HS-27A (cell line): ENCODE data around the gene ZNF610.
A peak's percentile ranks its signal among the peaks of the same experiment; 100 is the strongest.

Experiments used
- DNase-seq: peaks from one replicate; pipeline ENCODE4 v3.0.0-alpha.2; 2012; ENCODE audit warnings: low read depth, missing footprints

The ZNF610 gene

DNA sequence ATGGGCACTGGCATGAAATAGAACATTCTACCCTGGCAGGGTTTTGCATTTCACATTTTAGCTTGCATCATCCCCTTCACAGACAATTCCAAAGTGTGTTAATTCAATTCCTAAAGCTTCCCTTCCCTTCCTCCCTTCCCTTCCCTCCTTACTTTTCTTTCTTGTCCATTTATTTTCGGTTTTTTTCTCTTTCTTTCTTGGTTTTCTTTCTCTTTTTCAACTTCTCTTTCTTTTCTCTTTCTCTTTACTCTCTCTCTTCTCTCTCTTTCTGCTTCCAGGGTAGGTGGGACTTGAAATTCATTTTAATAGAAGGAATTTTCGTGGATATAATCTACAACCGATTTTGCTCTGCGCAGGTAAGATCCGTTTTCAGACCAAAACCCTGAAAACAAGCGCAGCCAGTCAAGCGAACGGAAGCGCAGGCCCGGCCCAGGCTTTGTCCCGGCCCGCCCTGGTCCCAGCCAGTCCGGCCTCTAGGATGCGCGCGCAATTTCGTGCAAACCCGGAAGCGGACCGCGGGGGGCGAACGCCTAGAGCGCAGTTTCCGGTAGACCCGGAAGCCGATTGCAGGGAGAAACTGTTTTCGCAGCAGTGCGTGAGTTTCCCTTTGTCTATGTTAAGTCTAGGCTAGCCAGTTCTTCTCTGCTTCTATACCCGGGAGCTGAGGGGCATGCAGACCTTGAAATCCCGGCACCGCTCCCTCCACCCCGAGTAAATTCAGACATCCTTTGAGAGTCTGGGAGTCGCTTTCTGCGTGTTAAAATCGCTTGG is 61.5 kb downstream of the ZNF610 start, which contains the start of gene ZNF528:
TSS of gene ZNF528 (plus strand) at position 540 of the 771 bp plus-strand sequence. CDS start 4,165 bp downstream, outside the sequence.
- DNase-seq = peak; percentile 29

DNA sequence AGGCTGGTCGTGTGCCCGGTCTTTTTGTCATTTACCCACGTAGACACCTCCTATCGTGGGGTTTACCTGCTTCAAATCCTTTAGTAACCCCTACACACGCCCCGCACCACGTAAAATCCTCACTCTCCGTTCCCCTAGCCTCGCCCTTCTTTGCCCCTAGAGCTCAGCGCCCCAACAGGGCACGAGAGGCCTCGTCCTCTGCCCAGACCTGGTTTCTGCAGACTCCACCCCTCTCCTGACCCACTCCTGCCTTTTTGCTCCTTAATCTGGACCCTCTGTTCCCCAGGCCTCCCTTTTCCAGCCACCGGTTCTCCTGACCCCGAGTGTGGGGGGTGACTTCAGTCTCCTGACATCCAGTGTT is 62.0 kb downstream of the ZNF610 start:
- no peak for DNase-seq

DNA sequence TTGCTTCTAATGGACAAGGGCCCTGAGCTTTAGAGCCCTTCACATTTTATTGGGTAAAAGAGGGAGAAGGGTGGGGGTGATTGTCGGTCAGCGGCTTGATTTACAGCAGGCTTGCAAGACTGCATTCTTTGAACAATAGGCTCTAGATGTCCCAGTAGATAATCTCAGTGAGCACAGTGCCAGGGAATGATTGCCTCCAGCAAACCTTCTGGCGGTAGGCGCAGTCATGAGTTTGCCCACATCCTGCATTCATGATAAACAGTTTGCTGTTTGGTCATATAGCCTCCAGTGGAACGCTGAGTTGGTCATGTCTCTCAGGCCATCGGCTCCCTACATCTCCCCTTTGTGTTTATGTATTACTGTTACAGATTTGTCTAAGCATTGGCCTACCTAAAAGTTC is 74.2 kb downstream of the ZNF610 start:
- no peak for DNase-seq

DNA sequence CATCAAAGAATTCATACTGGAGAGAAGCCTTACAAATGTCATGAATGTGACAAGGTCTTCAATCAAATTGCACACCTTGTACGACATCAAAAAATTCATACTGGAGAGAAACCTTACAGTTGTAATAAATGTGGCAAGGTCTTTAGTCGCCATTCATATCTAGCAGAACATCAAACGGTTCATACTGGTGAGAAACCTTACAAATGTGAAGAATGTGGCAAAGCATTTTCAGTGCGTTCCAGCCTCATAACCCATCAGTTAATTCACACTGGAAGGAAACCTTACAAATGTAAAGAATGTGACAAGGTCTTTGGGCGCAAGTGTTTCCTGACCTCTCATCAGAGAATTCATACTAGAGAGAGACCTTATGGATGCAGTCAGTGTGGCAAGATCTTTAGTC is 79.7 kb downstream of the ZNF610 start:
- no peak for DNase-seq
